ENCODE data around the gene HOXB1.

DNA sequence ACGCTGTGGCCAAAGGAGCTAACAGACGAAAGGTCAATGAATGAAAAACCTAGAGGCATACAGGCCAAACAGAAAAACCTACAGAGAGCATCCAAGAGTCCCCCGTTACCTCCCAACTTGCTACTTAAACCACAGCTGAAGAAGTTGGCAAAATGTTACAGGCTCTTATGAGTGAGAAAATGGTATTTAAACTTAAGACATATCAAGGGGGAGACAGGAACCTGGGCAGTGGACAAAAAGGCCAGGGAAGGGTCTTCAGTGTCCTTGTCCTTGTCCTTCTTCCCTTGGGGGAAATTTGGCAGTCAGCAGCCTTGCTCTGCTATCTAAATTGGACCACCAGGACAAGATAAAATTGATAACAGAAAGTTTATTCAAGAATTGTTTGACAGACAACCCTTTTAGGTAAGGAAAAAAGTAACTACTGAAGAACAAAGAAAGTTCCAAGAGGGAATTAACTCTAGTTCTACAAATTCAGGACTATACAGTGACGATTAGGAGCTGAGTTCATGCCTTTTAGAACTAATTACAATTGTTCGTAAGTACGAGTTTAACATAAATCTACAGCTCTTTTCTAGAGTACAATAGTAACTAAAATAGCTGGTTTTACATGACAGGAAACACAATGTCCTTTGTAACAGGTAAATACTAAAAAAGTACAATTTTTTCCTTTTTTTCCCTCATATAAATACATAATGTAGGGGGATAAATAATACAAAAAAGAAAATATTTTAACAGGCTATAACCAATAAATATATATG, 17.9 kb upstream of the HOXB1 start:
- TF ChIP-seq TAF1 (CRISPR knock-in tag; IDR thresholded peaks at IDR 0.05) (no peak), ZNF749 (CRISPR knock-in tag; IDR thresholded peaks at IDR 0.05; ENCODE audit: borderline replicate concordance) (no peak), IRF2 (CRISPR knock-in tag; IDR thresholded peaks at IDR 0.05) (no peak), RAD21 (CRISPR knock-in tag; IDR thresholded peaks at IDR 0.05) (no peak), POLR2AphosphoS5 (IDR thresholded peaks at IDR 0.05; ENCODE audit: low read depth, low read length) (no peak), ZBTB7A (CRISPR knock-in tag; IDR thresholded peaks at IDR 0.05) (no peak)
